Measurements from ENCODE around the gene NUCB1. TPM values are rescaled to one million over a fixed set of nuclear protein-coding genes. Genes with fewer than 3 reads are reported as not detected.

Gene NUCB1
- total and polyA plus RNA-seq, 9 of the 15 experiments (the other 6 are each of a cell fraction or from before 2014, with no cell fraction given): 3.1 to 153 (median 71.7) TPM

DNA sequence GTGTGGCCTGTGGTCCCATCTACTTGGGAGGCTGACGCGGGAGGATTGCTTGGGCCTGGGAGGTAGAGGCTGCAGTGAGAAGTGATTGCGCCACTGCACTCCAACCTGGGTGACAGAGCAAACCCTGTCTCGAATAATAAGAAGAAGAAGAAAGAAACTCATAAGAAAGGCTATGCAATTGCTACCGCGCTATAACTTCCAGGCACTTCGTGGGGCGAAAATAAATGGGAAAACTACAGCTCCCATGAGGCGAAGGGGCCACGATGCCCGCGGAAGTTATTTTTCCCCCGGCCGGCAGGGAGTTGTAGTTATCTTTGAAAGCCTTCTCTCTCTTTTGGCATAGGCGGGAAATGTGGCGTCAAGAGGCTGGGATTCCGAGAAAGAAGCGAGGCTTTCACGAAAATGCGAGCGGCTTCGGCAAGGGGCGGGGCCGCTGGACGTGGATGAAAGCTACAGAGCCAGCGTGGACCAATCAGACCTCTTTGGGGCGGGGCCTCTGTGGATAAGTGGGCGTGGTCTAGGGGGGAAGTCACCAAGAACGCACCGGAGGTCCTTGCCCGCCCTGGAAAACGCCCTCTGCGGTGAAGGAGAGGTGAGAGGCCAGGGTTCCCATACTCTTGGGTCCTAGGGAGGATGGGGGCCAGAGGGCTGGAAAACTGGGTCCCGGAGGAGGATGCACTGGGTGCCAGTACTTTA, at the start of gene NUCB1 (continued):
- TF ChIP-seq, protein P1, sequence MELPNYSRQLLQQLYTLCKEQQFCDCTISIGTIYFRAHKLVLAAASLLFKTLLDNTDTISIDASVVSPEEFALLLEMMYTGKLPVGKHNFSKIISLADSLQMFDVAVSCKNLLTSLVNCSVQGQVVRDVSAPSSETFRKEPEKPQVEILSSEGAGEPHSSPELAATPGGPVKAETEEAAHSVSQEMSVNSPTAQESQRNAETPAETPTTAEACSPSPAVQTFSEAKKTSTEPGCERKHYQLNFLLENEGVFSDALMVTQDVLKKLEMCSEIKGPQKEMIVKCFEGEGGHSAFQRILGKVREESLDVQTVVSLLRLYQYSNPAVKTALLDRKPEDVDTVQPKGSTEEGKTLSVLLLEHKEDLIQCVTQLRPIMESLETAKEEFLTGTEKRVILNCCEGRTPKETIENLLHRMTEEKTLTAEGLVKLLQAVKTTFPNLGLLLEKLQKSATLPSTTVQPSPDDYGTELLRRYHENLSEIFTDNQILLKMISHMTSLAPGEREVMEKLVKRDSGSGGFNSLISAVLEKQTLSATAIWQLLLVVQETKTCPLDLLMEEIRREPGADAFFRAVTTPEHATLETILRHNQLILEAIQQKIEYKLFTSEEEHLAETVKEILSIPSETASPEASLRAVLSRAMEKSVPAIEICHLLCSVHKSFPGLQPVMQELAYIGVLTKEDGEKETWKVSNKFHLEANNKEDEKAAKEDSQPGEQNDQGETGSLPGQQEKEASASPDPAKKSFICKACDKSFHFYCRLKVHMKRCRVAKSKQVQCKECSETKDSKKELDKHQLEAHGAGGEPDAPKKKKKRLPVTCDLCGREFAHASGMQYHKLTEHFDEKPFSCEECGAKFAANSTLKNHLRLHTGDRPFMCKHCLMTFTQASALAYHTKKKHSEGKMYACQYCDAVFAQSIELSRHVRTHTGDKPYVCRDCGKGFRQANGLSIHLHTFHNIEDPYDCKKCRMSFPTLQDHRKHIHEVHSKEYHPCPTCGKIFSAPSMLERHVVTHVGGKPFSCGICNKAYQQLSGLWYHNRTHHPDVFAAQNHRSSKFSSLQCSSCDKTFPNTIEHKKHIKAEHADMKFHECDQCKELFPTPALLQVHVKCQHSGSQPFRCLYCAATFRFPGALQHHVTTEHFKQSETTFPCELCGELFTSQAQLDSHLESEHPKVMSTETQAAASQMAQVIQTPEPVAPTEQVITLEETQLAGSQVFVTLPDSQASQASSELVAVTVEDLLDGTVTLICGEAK (IDR thresholded peaks at IDR 0.05): peak; percentile 91
- TF ChIP-seq, protein P1 (CRISPR knock-in tag; IDR thresholded peaks at IDR 0.05): no peak
- TF ChIP-seq MEIS2 (IDR thresholded peaks at IDR 0.05; ENCODE audit: partially characterized antibody): peak; percentile 34
- TF ChIP-seq, protein P2, sequence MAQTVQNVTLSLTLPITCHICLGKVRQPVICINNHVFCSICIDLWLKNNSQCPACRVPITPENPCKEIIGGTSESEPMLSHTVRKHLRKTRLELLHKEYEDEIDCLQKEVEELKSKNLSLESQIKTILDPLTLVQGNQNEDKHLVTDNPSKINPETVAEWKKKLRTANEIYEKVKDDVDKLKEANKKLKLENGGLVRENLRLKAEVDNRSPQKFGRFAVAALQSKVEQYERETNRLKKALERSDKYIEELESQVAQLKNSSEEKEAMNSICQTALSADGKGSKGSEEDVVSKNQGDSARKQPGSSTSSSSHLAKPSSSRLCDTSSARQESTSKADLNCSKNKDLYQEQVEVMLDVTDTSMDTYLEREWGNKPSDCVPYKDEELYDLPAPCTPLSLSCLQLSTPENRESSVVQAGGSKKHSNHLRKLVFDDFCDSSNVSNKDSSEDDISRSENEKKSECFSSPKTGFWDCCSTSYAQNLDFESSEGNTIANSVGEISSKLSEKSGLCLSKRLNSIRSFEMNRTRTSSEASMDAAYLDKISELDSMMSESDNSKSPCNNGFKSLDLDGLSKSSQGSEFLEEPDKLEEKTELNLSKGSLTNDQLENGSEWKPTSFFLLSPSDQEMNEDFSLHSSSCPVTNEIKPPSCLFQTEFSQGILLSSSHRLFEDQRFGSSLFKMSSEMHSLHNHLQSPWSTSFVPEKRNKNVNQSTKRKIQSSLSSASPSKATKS (CRISPR knock-in tag; IDR thresholded peaks at IDR 0.05): no peak
- TF ChIP-seq ZNF253 (CRISPR knock-in tag; conservative IDR thresholded peaks at IDR 0.05): no peak
- TF ChIP-seq HDAC6 (IDR thresholded peaks at IDR 0.05; ENCODE audit: low read depth, low read length): no peak
- peak; percentile 68 for TF ChIP-seq POLR2AphosphoS5 (IDR thresholded peaks at IDR 0.05; ENCODE audit: control insufficient read depth, insufficient read depth, low read depth, low read length)
- TF ChIP-seq, protein P3, sequence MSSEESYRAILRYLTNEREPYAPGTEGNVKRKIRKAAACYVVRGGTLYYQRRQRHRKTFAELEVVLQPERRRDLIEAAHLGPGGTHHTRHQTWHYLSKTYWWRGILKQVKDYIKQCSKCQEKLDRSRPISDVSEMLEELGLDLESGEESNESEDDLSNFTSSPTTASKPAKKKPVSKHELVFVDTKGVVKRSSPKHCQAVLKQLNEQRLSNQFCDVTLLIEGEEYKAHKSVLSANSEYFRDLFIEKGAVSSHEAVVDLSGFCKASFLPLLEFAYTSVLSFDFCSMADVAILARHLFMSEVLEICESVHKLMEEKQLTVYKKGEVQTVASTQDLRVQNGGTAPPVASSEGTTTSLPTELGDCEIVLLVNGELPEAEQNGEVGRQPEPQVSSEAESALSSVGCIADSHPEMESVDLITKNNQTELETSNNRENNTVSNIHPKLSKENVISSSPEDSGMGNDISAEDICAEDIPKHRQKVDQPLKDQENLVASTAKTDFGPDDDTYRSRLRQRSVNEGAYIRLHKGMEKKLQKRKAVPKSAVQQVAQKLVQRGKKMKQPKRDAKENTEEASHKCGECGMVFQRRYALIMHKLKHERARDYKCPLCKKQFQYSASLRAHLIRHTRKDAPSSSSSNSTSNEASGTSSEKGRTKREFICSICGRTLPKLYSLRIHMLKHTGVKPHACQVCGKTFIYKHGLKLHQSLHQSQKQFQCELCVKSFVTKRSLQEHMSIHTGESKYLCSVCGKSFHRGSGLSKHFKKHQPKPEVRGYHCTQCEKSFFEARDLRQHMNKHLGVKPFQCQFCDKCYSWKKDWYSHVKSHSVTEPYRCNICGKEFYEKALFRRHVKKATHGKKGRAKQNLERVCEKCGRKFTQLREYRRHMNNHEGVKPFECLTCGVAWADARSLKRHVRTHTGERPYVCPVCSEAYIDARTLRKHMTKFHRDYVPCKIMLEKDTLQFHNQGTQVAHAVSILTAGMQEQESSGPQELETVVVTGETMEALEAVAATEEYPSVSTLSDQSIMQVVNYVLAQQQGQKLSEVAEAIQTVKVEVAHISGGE (CRISPR knock-in tag; IDR thresholded peaks at IDR 0.05): peak in 1 of 3 experiments; percentile 79; a peak in 3 of 6 replicates
- TF ChIP-seq ZNF766 (CRISPR knock-in tag; conservative IDR thresholded peaks at IDR 0.05): peak; percentile 83; the same call in 1 of the 2 replicates
- peak; percentile 92 for TF ChIP-seq CXXC5 (CRISPR knock-in tag; IDR thresholded peaks at IDR 0.05)
- TF ChIP-seq NR2F6 (CRISPR knock-in tag; IDR thresholded peaks at IDR 0.05): no peak
